Brain microvascular endothelial cell (primary cell): ENCODE measurements around the gene ADRA2C.

Experiments
- DNase-seq: peaks from one replicate; pipeline ENCODE4 v3.0.0-alpha.2; 2020
- H3K27ac ChIP-seq: fragments of 250-450 bp; sonication (Bioruptor Pico); 2 replicates; pipeline ENCODE4 v1.5.1; 2020; ENCODE audit warnings: mild to moderate bottlenecking, moderate library complexity
- H3K27me3 ChIP-seq: fragments of 250-450 bp; sonication (Bioruptor Pico); replicated peaks from 2 replicates; pipeline ENCODE4 v1.5.1; 2020; ENCODE audit warnings: mild to moderate bottlenecking
- H3K36me3 ChIP-seq: fragments of 250-450 bp; sonication (Bioruptor Pico); replicated peaks from 2 replicates; pipeline ENCODE4 v1.5.1; 2020; ENCODE audit warnings: mild to moderate bottlenecking
- H3K4me3 ChIP-seq: 2 replicates; pipeline ENCODE4 v1.5.1; 2011; ENCODE audit warnings: low read depth, mild to moderate bottlenecking, control low read depth, low read length, moderate library complexity
- in situ Hi-C: cut with HindIII; loops from 2 replicates; pipeline ENCODE4 v1.10.0; 2017; ENCODE audit warnings: low sequenced_read_pairs, low pct_ligation_motif_present
- TF ChIP-seq, protein P1 (sequence below): IDR thresholded peaks from 2 replicates; pipeline ENCODE4 v1.5.1; 2011; ENCODE audit warnings: low read depth, mild to moderate bottlenecking, moderate library complexity, low read length, control low read depth, inconsistent platforms; ENCODE audit errors: missing control alignments

ADRA2C gene

DNA sequence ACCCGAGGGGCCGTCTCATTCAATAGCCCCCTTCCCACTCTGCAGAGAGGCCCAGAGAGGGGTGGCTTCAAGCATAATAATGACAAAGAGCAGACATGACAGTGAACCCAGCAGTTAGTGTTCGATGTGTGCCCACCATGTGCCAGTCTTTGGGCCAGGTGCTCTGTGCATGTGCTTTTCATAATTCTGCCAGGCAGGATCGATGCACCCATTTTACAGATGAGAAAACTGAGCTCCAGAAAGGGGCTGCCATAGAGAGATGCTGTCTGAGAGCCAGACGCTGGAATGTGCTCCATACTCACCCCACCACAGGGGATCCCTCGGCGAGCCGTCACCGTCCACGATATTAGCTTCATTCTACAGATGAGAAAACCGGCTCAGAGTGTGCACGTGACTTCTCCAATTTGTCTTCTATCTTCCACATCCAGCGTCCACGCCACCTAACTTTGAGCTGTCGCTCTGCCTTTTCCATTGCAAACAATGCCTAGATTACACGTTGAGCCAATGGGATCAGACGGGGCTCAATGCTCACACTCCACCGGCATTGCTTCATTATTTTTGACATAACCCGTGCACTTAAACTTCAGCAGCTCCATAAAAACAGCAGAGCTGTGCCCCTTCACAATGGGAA is 8.2 kb downstream of the ADRA2C start:
- H3K27ac ChIP-seq = no peak overlapping the region
- peaks cover 8% of the 10 kb centered on the region for H3K27me3 ChIP-seq
- no peaks in the 10 kb centered on the region for H3K36me3 ChIP-seq
- TF ChIP-seq, protein P1, sequence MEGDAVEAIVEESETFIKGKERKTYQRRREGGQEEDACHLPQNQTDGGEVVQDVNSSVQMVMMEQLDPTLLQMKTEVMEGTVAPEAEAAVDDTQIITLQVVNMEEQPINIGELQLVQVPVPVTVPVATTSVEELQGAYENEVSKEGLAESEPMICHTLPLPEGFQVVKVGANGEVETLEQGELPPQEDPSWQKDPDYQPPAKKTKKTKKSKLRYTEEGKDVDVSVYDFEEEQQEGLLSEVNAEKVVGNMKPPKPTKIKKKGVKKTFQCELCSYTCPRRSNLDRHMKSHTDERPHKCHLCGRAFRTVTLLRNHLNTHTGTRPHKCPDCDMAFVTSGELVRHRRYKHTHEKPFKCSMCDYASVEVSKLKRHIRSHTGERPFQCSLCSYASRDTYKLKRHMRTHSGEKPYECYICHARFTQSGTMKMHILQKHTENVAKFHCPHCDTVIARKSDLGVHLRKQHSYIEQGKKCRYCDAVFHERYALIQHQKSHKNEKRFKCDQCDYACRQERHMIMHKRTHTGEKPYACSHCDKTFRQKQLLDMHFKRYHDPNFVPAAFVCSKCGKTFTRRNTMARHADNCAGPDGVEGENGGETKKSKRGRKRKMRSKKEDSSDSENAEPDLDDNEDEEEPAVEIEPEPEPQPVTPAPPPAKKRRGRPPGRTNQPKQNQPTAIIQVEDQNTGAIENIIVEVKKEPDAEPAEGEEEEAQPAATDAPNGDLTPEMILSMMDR = no peak
- H3K4me3 ChIP-seq = no peak overlapping the region
- no peak for DNase-seq
- in situ Hi-C loops = no loop called here

DNA sequence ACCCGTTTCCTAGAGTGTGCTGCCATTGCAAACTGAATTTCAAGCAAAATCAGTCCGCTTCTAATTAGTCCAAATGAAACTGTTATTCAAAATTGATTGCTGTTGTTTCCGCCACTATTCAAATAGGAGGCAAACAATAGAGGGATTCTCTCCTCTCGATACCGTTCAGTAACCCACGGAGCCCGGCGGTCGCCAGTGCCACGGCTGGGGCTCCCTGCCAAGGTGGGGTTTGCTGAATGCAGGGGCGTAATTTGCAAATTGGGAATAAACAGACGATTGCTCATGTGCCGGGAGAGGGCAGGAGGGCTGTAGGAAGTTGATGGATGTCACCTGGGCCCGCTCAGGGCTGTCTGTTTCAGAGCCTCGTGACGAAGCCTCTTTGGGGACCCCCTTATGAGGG is 8.8 kb downstream of the ADRA2C start:
- H3K27me3 ChIP-seq = peaks cover 5% of the 10 kb centered on the region
- TF ChIP-seq, protein P1 = no peak
- no peaks in the 10 kb centered on the region for H3K36me3 ChIP-seq
- no peak overlapping the region for H3K27ac ChIP-seq
- in situ Hi-C loops = no loop called here
- H3K4me3 ChIP-seq = no peak overlapping the region
- DNase-seq = no peak

DNA sequence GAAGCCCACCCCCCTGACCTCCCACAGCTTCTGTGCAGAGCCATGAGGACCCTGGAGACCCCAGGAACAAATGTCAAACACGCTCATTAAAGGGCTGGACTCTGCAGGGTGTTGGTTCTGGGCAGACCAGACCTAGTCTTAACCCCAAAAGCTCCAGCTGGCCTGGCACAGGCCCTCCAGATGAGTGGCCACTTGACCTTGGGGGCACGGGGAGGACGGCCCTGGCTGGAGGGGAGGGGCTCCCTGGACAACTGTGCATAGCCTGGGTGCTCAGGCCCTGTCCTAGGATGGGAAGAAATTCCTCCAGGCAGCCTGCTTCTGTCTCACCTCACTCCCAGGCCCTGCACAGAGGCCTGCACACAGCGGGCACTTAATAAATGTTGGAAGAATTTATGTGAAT is 9.4 kb downstream of the ADRA2C start:
- in situ Hi-C loops = no loop called here
- DNase-seq = no peak
- H3K4me3 ChIP-seq = no peak overlapping the region

DNA sequence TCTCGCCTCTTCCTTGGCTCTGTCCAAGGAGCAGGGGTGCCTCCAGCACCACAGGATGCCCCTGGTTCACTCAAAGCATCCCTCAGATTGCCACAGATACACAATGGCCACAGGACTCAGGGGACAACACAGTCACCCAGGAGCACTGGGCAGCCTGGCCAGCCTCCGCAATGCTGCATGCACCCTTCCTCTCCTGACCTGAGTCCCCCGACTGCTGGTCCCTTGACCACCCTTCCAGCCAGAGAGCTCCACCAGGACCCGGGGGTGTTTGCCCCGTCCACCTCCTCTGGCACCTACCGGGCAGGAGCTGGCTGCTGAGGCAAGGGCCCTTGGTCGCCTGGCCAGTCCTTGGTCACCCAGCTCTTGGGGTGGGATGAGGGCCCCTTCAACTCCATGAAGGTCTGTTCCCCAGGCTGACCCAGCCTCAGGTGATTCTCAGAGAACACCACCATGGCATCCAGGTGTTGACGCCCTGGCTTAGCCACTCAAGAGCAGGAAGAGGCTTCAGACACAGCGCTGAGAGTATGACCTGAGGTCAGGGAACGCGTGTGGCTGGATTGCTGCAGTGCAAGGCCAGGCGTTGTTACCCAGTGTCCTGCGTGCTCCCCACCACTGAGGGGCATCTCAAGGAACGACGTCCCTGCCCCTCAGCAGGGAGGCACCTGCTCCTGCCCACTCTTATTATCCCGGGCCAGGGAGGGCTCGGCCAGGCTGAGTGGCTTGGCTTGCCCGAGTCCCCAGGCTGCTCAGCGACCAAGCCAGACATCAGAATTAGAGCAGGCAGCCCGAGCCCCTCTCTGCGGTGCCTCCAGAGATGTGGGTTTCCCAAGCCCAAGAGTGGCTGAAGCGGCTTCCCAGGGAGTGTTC is 10.2 kb downstream of the ADRA2C start:
- no peak overlapping the region for H3K4me3 ChIP-seq
- no peak for DNase-seq
- TF ChIP-seq, protein P1 = no peak
- no peaks in the 10 kb centered on the region for H3K36me3 ChIP-seq
- H3K27me3 ChIP-seq = peaks cover 2% of the 10 kb centered on the region
- in situ Hi-C loops = no loop called here
- H3K27ac ChIP-seq = no peak overlapping the region

More for the DNA sequence above, 9.4 kb downstream of the ADRA2C start:
- TF ChIP-seq, protein P1 = no peak
- peaks cover 5% of the 10 kb centered on the region for H3K27me3 ChIP-seq
- H3K36me3 ChIP-seq = no peaks in the 10 kb centered on the region
- no peak overlapping the region for H3K27ac ChIP-seq

DNA sequence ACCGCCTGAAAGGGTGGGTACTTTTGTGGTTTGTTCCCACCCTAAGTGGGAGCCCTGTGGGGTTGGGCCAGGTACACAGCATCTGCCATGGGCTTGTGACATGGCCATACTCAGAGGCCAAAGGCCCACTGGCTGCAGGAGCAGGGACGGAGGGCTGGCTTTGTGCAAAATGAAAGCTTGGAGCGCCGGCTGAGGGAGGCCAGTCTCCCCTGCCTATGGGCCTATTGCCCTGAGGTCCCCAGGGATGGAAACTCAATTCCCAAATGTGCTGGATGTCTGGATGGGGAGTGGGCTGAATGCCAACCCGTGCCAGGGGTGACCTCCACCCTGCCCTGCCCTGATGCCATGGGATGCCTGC is 10.8 kb downstream of the ADRA2C start:
- no peak overlapping the region for H3K4me3 ChIP-seq
- H3K27ac ChIP-seq = no peak overlapping the region
- in situ Hi-C loops = no loop called here
- TF ChIP-seq, protein P1 = no peak
- H3K27me3 ChIP-seq = no peaks in the 10 kb centered on the region
- no peaks in the 10 kb centered on the region for H3K36me3 ChIP-seq
- DNase-seq = no peak
